ENCODE measurements around the gene TARS3. TPM values are rescaled to one million over a fixed set of nuclear protein-coding genes. Genes with fewer than 3 reads are reported as not detected.

TARS3 gene
- total and polyA plus RNA-seq, 2 donors from 2014 or later, result 7.8 to 13.8 TPM

DNA sequence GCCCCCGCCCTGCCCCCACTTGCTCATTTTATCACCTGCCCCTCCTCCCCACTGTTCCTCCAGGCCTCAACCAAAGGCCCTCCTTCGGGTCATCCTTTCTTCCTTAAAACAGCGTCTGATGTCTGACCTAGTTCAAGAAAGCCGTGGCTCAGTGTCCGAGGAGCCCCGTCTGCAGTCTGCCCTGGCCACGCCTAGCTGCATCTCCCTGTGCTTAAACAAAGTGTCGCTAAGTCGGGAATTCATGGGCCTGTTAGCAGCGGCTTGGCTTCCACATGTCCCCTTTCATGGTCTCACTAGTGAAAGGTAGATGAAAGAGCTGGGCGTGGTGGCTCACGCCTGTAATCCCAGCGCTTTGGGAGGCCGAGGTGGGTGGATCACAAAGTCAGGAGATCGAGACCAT, 113.3 kb downstream of the TARS3 start:
- peaks cover 0 to 16% (median 8%) of the 10 kb centered on the region in 3 donors for H3K4me1 ChIP-seq (ENCODE audit: control insufficient read depth in 2 of 3, insufficient read depth in 2 of 3, low read depth in 1 of 3, low read length in 3 of 3)
- TF ChIP-seq CTCF (IDR thresholded peaks at IDR 0.05; ENCODE audit: borderline replicate concordance, extremely low read depth, insufficient read depth), result no peak
- H3K9ac ChIP-seq (ENCODE audit: low read length in 3 of 3), result no peak overlapping the region

DNA sequence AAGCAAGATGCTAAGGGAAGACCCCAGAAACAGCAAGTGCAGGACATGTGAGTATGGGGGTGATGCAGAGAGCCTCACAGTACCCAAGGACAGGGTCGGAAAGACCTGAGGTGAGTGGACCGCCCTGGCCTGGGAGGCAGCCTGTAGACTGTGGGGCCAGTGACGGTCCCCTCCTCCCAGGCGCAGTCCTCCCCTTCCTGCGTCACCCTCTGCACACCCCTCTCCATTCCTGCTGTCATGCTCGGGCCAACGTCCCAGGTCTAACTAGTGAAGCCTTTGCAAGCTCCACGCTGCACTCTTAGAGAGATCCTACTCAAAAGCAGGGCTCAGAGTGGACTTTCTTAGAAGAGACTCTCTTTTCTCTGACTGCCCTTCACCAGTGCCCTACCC, 113.7 kb downstream of the TARS3 start:
- no peak overlapping the region for H3K9ac ChIP-seq (ENCODE audit: low read length in 3 of 3)
- H3K4me3 ChIP-seq (ENCODE audit: low read length in 3 of 3), result no peak overlapping the region
- intact Hi-C loops (cut with DNase I), result no loop called here
- peaks cover 0 to 13% (median 8%) of the 10 kb centered on the region in 3 donors for H3K4me1 ChIP-seq (ENCODE audit: control insufficient read depth in 2 of 3, insufficient read depth in 2 of 3, low read depth in 1 of 3, low read length in 3 of 3)
- no peaks in the 10 kb centered on the region for H3K36me3 ChIP-seq (ENCODE audit: control insufficient read depth in 2 of 3, insufficient read depth in 3 of 3, low read length in 3 of 3)
- DNase-seq (no peak), FAIRE-seq (no peak)
- no peaks in the 10 kb centered on the region for H3K27me3 ChIP-seq (ENCODE audit: control insufficient read depth, insufficient read depth, low read length)
- no peaks in the 10 kb centered on the region for H3K9me3 ChIP-seq (ENCODE audit: control insufficient read depth in 2 of 3, insufficient read depth in 1 of 3, low read length in 3 of 3)
- no peak for TF ChIP-seq CTCF (IDR thresholded peaks at IDR 0.05; ENCODE audit: borderline replicate concordance, extremely low read depth, insufficient read depth)
- H3K27ac ChIP-seq (ENCODE audit: low read depth in 2 of 2, low read length in 2 of 2), result no peak overlapping the region

More for the DNA sequence above, 113.3 kb downstream of the TARS3 start:
- H3K36me3 ChIP-seq (ENCODE audit: control insufficient read depth in 2 of 3, insufficient read depth in 3 of 3, low read length in 3 of 3), result no peaks in the 10 kb centered on the region
- FAIRE-seq (no peak), DNase-seq (no peak)
- intact Hi-C loops (cut with DNase I), result no loop called here
- H3K27me3 ChIP-seq (ENCODE audit: control insufficient read depth, insufficient read depth, low read length), result no peaks in the 10 kb centered on the region
- no peak overlapping the region for H3K4me3 ChIP-seq (ENCODE audit: low read length in 3 of 3)
- no peaks in the 10 kb centered on the region for H3K9me3 ChIP-seq (ENCODE audit: control insufficient read depth in 2 of 3, insufficient read depth in 1 of 3, low read length in 3 of 3)
- no peak overlapping the region for H3K27ac ChIP-seq (ENCODE audit: low read depth in 2 of 2, low read length in 2 of 2)

GRCh38 chr15:101609742-101610610, 114.3 kb downstream of the TARS3 start:
- Histone ChIP-seq H3K4me1 (ENCODE audit: control insufficient read depth in 2 of 3, insufficient read depth in 2 of 3, low read depth in 1 of 3, low read length in 3 of 3) (peaks cover 0 to 13% (median 8%) of the 10 kb centered on the region in 3 donors), H3K36me3 (ENCODE audit: control insufficient read depth in 2 of 3, insufficient read depth in 3 of 3, low read length in 3 of 3) (no peaks in the 10 kb centered on the region), H3K4me3 (ENCODE audit: low read length in 3 of 3) (no peak overlapping the region), H3K9ac (ENCODE audit: low read length in 3 of 3) (no peak overlapping the region), H3K27me3 (ENCODE audit: control insufficient read depth, insufficient read depth, low read length) (no peaks in the 10 kb centered on the region), H3K27ac (ENCODE audit: low read depth in 2 of 2, low read length in 2 of 2) (no peak overlapping the region), H3K9me3 (ENCODE audit: control insufficient read depth in 2 of 3, insufficient read depth in 1 of 3, low read length in 3 of 3) (no peaks in the 10 kb centered on the region)
- no peak for TF ChIP-seq CTCF (IDR thresholded peaks at IDR 0.05; ENCODE audit: borderline replicate concordance, extremely low read depth, insufficient read depth)
- no peak for DNase-seq
- FAIRE-seq, result no peak
- intact Hi-C loops (cut with DNase I), result no loop called here
